ENCODE measurements around the gene GRIN3A.

DNA sequence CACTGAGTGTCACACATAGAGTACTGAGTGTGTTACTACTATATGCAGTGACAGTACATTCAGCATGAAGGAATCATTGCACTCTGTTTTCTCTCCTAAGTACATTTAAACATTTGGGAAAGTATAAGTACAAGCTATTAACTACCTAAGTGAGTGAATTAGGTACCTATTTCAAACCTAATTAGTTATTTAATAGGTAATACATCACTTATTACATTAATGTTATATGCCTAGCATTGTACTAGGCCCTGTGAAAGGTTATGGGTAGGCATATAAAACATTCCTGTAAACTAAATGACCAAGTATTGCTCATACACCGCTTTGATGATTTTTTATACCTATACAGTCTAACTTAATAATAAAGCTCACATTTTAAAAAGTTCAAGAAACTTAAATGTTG, 118.0 kb downstream of the GRIN3A start:
- TF ChIP-seq, protein P1, sequence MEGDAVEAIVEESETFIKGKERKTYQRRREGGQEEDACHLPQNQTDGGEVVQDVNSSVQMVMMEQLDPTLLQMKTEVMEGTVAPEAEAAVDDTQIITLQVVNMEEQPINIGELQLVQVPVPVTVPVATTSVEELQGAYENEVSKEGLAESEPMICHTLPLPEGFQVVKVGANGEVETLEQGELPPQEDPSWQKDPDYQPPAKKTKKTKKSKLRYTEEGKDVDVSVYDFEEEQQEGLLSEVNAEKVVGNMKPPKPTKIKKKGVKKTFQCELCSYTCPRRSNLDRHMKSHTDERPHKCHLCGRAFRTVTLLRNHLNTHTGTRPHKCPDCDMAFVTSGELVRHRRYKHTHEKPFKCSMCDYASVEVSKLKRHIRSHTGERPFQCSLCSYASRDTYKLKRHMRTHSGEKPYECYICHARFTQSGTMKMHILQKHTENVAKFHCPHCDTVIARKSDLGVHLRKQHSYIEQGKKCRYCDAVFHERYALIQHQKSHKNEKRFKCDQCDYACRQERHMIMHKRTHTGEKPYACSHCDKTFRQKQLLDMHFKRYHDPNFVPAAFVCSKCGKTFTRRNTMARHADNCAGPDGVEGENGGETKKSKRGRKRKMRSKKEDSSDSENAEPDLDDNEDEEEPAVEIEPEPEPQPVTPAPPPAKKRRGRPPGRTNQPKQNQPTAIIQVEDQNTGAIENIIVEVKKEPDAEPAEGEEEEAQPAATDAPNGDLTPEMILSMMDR (IDR thresholded peaks at IDR 0.05): no peak
- TF ChIP-seq POLR2A (IDR thresholded peaks at IDR 0.05): no peak
